M059J (cell line): ENCODE measurements around the gene PPP1R26. TPM values are rescaled to one million over a fixed set of nuclear protein-coding genes. Genes with fewer than 3 reads are reported as not detected.
A peak's percentile ranks its signal among the peaks of the same experiment; 100 is the strongest.
"Not testable (repeated sequence)": the region's sequence is repeated elsewhere in the genome, so short reads cannot be mapped to it uniquely, and the experiment has no call there.

ENCODE experiments used
- DNase-seq: peaks from one replicate; pipeline ENCODE4 v3.0.0-alpha.2; 2012; ENCODE audit warnings: low read depth
- total RNA-seq: library from RNA; depleted of rRNA; stranded (reverse); fragments of >200 nt; shearing (Covaris generic); gene quantifications from 2 replicates; pipeline ENCODE4 v1.2.3, GENCODE V29; 2014

PPP1R26 gene
- total RNA-seq, 1 experiment from 2014 or later = 17.1 TPM

DNA sequence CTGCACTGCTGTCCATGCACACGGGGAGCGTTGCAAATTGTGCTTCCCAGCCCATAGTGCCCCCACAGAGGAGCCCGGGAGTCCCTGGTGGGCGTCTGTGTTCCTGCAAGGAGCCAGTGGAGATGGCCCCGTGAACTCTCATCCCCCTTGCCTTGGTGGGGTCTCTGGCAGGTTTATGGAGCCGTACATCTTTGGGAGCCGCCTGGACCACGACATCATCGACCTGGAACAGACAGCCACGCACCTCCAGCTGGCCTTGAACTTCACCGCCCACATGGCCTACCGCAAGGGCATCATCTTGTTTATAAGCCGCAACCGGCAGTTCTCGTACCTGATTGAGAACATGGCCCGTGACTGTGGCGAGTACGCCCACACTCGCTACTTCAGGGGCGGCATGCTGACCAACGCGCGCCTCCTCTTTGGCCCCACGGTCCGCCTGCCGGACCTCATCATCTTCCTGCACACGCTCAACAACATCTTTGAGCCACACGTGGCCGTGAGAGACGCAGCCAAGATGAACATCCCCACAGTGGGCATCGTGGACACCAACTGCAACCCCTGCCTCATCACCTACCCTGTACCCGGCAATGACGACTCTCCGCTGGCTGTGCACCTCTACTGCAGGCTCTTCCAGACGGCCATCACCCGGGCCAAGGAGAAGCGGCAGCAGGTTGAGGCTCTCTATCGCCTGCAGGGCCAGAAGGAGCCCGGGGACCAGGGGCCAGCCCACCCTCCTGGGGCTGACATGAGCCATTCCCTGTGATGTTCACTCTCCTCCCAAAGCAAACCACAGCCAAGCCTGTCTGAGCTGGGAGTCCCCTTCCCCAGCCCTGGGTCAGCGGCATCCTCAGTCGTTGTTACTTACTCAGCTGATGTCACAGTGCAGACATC lies 24.0 kb downstream of the PPP1R26 start:
- no peak for DNase-seq

DNA sequence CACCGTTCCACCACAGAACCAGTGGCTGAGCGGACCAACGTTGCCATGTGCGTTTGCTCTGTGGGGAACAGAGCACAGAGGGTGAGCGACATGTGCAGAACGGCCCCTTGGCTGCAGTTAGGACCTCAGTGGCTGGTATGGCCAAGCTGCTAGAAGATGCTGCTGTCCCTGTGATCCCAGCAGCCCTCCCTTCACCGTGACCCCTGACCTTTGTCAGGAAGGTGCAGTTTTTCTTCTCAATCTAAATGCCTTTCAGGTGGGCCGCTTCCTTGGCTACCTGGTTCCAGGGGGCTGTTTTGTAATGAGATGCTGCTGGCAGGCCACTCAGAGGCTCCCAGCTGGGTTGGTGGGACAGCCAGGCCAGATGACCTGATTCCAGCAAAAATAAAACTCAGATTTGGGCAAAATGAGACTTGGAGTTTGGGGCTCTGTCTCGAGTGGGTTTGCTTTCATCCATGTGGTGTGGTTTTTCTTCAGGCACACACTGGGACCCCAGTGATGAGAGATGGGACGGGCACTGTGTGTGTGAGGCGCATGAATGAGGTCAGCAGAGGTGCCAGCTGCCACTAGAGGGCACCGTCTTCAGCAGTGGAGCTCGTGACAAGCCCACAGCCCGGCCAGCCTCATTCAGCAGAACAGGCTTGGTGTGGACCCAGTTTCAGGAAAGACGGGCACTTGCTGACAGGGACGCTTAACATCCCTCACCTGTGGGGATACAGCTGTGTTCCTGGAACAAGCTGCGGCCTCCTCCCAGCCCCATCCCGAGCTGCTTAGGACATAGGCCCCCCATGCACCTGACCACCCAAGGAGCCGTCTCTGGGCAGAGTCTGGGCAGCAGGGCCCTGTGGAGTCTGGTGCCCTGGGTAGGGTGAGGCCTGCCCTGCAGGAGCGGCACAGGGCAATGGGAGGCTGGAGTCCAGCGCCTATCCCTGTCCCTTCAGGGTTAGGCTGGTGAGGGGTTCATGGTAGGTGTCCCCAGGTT lies 25.0 kb downstream of the PPP1R26 start:
- DNase-seq = peak; percentile 62

DNA sequence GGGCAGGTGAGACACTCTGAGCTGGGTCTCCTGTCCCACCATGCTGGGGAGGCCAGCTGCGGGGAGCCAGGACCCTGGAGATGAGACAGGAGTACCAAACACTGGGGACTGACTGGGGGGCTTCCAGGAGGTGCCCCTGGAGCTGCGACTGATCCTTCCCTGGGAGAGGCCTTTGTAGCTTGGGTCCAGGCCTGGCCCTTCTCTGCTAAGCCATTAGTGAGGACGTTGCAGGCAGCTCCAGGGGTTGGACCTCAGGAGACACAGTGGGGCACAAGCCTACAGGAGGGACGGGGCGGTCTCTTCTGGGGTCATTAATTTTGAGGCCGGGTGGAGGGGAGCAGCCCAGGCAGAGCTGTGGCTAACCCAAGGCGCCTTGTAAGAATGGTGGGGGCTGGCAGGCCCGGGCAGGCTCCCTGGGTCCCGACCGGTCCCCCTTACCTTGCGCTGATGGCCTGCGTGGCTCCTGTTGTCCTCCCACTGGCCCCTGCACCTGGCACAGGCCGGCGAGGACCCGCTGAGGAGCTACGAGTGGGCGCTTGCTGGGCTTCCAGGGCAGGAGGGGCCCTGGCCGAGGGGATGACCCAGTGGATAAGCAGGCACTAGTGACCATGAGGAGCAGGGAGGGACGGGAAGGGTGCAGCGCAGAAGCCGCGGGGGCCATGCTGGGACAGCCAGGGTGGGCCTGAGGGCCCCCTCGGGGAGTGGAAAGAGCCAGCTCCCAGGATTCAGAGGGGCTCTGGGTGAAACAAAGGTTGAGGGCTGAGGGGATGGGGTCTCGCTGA lies 26.0 kb downstream of the PPP1R26 start:
- no peak for DNase-seq

DNA sequence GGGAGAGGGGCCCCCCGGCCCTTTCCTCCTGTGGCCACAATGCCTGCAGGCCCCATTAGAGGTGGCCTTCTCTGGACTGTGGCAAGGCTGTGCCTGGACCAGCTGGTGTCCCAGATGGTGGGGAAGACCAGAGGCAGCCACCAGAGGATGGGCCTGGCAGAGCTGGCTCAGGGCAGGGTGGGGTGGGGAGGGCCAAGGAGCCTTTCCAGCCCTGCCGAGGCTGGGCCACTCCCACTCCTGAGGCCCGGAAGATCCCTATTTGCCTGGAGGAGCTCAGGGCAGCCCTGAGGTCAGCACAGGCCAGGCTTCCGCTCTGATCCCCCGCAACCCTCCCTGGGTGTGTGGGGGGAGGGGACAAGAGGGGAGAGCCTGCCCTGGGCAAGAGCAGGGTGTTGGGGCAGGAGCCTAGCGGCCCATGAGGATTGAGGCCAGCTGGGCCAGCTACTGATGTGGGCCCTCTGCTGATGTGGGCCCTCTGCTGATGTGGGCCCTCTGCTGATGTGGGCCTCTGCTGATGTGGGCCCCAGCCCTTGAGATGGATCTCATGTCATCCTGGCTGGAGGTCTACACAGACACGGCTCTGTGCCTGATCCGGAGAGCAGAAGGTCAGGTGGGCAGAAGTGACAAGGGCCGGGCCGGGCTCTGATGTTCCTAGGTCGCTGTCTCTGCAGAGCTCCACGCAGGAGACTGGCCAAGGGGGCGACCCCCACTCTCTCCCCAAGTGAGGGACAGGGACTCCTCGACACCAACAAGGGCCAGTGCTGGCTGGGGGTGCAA lies 26.9 kb downstream of the PPP1R26 start:
- no peak for DNase-seq

GRCh38 chr9:135507104-135508035 lies 27.8 kb downstream of the PPP1R26 start:
- no peak for DNase-seq

DNA sequence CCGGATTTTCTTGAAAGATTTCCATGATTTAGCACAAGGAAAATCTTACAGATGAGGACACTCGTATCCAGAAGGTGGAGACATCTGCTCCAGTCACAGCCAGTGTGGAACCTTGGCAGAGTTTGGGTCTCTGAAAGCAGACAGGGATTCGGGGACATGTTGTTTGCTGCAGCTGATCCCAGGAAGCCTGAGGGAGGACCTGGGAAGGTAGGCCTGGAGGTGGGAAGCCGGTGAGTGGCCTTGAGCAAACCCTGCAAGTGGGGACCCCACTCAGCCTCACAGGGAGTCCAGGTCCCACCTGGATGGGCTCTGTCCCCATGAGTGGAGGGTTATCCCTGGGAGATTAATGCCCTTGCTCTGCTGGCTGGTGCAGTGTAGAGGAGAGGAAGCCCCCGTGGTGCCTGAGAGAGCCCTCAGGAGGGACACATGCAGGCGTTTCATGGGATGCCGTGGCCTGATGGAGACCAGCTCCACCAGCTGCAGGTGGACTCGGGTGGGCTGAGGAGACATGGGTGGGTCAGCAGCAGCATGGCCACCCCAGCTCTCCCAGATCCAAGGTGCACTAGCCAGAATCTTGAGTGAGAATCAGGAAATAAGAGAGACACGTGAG lies 28.7 kb downstream of the PPP1R26 start:
- DNase-seq = no peak

- no peak for DNase-seq
These were observed 29.9 kb downstream of the PPP1R26 start for GRCh38 chr9:135509458-135509857.

DNA sequence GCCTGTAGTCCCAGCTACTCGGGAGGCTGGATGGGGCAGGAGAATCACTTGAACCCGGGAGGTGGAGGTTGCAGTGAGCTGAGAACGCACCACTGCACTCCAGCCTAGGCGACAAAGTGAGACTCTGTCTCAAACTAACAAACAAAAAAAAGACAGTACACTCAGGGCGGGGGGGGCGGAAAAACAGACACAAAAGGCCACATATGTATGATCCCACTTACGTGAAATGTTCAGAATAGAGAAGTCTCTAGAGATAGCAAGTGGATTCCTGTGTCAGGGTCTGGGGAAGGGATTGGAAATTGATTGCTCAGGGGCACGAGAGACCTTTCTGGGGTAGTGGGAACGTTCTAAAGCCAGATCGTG lies 32.6 kb downstream of the PPP1R26 start:
- DNase-seq = no peak

- DNase-seq = no peak
These were observed 33.3 kb downstream of the PPP1R26 start for GRCh38 chr9:135512904-135513303.

DNA sequence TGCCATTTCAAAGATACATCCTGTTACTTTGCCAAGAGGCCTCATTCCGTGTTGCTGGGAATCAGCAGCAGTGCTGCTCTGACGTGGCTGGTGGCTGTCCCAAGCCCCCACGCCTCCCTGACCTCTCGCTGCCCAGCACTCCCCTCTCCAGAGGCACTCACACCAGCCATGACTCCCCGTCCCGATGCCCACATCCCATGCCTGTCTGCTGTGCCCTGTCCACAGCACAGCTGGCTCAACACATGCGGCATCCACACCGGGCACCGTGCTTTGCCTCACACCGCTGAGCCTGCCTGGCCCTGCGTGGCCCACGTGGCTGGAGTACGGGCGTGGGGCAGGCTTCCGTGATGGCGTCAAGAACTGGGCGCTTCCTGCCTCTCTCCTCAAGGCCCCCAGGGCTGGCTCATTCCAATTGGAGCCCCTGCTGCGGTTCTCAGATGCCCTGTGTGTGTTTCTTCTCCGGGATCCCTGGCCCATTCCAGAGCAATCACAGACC lies 33.8 kb downstream of the PPP1R26 start:
- no peak for DNase-seq

DNA sequence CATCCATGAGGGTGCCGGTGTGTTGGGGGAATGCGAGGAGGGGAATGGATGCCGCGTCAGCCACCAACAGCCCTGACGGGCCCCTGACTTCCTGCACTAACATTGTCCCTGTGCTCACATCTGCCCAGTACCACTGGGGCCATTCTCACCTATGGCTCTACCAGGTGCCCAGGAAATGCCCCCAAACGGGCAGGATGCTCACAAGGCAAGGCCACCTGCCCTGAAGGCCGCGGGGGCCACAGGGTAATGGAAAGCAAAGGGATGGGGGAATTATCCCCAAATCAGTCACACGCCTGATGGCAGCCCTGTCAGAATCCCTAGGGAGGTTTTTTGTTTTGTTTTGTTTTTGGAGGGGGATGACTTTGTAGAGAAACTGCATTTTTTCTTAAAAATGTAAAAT lies 34.3 kb downstream of the PPP1R26 start:
- not testable (repeated sequence) for DNase-seq

DNA sequence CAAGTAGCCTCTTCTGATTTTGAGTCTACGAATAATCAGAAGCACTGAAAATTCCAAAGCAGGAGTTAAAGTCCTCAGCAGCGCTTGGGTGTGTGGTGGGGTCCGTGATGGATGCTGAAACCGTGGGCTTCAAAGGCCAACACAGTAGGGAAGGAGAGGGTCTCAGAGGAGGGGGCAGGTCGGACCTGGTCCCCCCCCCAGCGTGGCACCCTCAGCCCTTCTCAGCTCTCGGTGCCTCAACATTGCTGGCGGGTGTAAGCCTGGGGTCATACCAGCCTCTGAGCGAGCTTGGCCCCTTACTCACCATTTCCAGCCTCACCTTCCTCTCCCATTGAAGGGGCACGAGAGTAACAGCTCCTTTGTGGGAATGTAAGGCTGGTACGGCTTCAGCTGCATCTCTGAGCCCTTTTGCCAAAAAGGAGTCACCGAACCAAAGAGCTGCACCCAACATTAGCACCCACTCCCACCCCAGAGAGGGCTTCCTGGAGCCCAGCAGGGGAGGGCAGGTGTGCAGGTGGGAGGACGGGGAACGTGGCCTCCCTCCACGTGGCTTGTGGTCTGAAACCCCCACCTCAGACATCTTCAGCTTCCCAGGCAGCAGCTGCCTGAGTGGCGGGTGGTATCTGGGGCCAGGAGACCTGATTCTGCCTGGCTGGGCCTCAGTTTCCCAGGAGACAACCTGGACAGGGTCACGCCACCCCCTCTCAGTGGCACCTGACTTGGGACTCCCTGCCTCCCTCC lies 34.9 kb downstream of the PPP1R26 start:
- no peak for DNase-seq

GRCh38 chr9:135515083-135515951 lies 35.7 kb downstream of the PPP1R26 start:
- no peak for DNase-seq

- DNase-seq = no peak
These were observed 36.7 kb downstream of the PPP1R26 start for GRCh38 chr9:135516132-135516860.

DNA sequence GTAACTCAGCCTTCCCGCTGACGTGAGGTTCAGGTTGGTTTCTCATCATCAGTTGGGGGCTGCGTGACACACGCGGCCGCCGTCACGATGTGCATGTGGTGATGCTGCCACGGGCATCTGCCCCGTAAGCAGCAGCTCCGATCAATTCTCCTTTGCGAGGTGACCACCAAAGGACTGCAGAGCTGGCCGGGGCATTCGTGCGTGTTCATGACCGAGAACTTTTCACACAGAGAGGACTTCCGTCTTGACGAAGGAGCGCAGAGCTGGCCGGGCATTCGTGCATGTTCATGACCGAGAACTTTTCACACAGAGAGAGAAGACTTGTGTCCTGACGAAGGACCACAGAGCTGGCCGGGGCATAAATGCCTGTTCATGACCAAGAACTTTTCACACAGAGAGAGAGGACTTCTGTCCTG lies 37.8 kb downstream of the PPP1R26 start:
- DNase-seq = no peak

GRCh38 chr9:135519179-135519971 lies 39.8 kb downstream of the PPP1R26 start:
- no peak for DNase-seq
